H1 (cell line): Measurements from ENCODE around the gene CAPN1. TPM values are rescaled to one million over a fixed set of nuclear protein-coding genes. Genes with fewer than 3 reads are reported as not detected.

Experiments
- CBX8 ChIP-seq: fragments of 300-800, 300-1000 bp; sonication (generic); IDR thresholded peaks from 2 replicates; pipeline ENCODE4 v1.7.1; 2016; ENCODE audit warnings: low read depth, low read length, borderline replicate concordance
- GABPA ChIP-seq: IDR thresholded peaks from 2 replicates; pipeline ENCODE4 v1.6.1; 2011; ENCODE audit warnings: mild to moderate bottlenecking, low read length, moderate library complexity, borderline replicate concordance; ENCODE audit not compliant: insufficient read depth
- RBBP5 ChIP-seq: IDR thresholded peaks from 2 replicates; pipeline ENCODE4 v1.7.1; 2012; ENCODE audit warnings: low read depth, mild to moderate bottlenecking, inconsistent platforms, low read length, moderate library complexity, borderline replicate concordance
- SIN3A ChIP-seq, 2 experiments: IDR thresholded peaks in 1 of 2; conservative IDR thresholded peaks in 1 of 2; 2 replicates each; pipeline ENCODE4 v1.6.1; 2011 to 2012; ENCODE audit warnings: low read length in 2 of 2, improper control_type of control experiment in 1 of 2, low read depth in 1 of 2, mild to moderate bottlenecking in 1 of 2
- polyA plus RNA-seq, 7 experiments: library from polyadenylated mRNA; depleted of rRNA in 3 of 7; stranded (reverse) in 5 of 7; unstranded in 2 of 7; fragments of >200 nt in 5 of 7; fragments of 200-250 nt in 2 of 7; gene quantifications; 1 replicate in 5 of 7; 2 replicates in 1 of 7; 4 replicates in 1 of 7; pipeline versions ENCODE4 v1.2.1 to v1.2.3, GENCODE V29; 2011 to 2013; ENCODE audit warnings: missing spikeins in 2 of 7, mixed read lengths in 2 of 7
- total RNA-seq: library from RNA; stranded (reverse); fragmentation: NEBNext Ultra II Directional; extraction: Animal tissue kit (Norgen Biotek cat#: 25700); gene quantifications from 2 replicates; pipeline ENCODE4 v1.2.1, GENCODE V29; 2021

CAPN1 gene
- total and polyA plus RNA-seq, 2 of the 8 experiments (the other 6 are each of a cell fraction or from before 2014, with no cell fraction given): 194 to 233 TPM

GRCh38 chr11:65132238-65132987 is 49.3 kb upstream of the CAPN1 start (continued):
- no peak for TF ChIP-seq RBBP5
- no peak for TF ChIP-seq CBX8
- no peak for TF ChIP-seq GABPA
- no peak for TF ChIP-seq SIN3A (conservative IDR thresholded peaks at IDR 0.05 in 1 of 2, IDR thresholded peaks at IDR 0.05 in 1 of 2; ENCODE audit: low read depth in 1 of 2, low read length in 2 of 2)
- TF ChIP-seq, all 59 proteins: peak for 0
